K562 (cell line): ENCODE results near the gene DNAH1. TPM values are rescaled to one million over a fixed set of nuclear protein-coding genes. Genes with fewer than 3 reads are reported as not detected.

Experiments
- ATAC-seq: fragments of 200-7000 bp; cut with Tn5 transposase; 3 replicates; pipeline ENCODE4 v1.9.1; 2020; ENCODE audit warnings: moderate library complexity
- BruUV-seq: library from RNA; stranded (reverse); fragments of 400-500 nt; replicated peaks from 2 replicates; lab custom pipeline; 2021; lab: Mats Ljungman, UMichigan
- CTCF ChIA-PET: fragments of 300-600 bp; formaldehyde crosslinking; extraction: SDS; loops from one replicate; lab custom pipeline; 2021; ENCODE audit warnings: low intra/inter-chr PET ratio; lab: Yijun Ruan, JAX
- POLR2A ChIA-PET: fragments of 300-600, 350-650 bp; sonication (Branson Sonifier 250); formaldehyde crosslinking; extraction: SDS; loops from one replicate; lab custom pipeline; 2021; ENCODE audit warnings: antibody characterized with exemption, inconsistent platforms; lab: Yijun Ruan, JAX
- DNase-seq, 4 experiments: peaks; one replicate each; pipeline versions ENCODE4 v3.0.0 to v3.0.0-alpha.2; 2011 to 2018; ENCODE audit warnings: low spot score in 3 of 4, mixed read lengths in 3 of 4; ENCODE audit errors: extremely low read depth in 1 of 4
- FAIRE-seq: peaks from 2 replicates; lab custom pipeline; 2011; peaks lifted over from hg19 to GRCh38; lab: Jason Lieb, UNC
- H2AFZ ChIP-seq: 2 replicates; pipeline ENCODE4 v1.6.0; 2011; ENCODE audit warnings: low read depth, low read length, control low read depth, inconsistent platforms
- H3K27ac ChIP-seq: fragments of 200-600 bp; 3 replicates; pipeline ENCODE4 v1.8.0; 2011; ENCODE audit warnings: low read depth, mild to moderate bottlenecking, control low read depth, inconsistent platforms, low read length, moderate library complexity, mixed read lengths; ENCODE audit errors: extremely low read depth
- H3K27me3 ChIP-seq, 2 experiments: fragments of 300-600 bp in 1 of 2; 2 replicates in 1 of 2; 3 replicates in 1 of 2; pipeline versions ENCODE4 v1.6.0 to v1.8.0; 2011; ENCODE audit warnings: inconsistent platforms in 2 of 2, low read length in 2 of 2, mild to moderate bottlenecking in 1 of 2, mixed read lengths in 1 of 2, moderate library complexity in 1 of 2; ENCODE audit not compliant: control insufficient read depth in 2 of 2, insufficient read depth in 2 of 2
- H3K36me3 ChIP-seq: fragments of 300-600 bp; 3 replicates; pipeline ENCODE4 v1.8.0; 2011; ENCODE audit warnings: mild to moderate bottlenecking, low read length, inconsistent platforms; ENCODE audit not compliant: control insufficient read depth, insufficient read depth
- H3K4me1 ChIP-seq, 2 experiments: fragments of 200-600 bp in 1 of 2; replicated peaks in 1 of 2; 2 replicates in 1 of 2; 3 replicates in 1 of 2; pipeline versions ENCODE4 v1.5.1 to v1.8.0; 2011; ENCODE audit warnings: inconsistent platforms in 2 of 2, low read length in 2 of 2, mild to moderate bottlenecking in 1 of 2, mixed read lengths in 1 of 2, moderate library complexity in 1 of 2; ENCODE audit not compliant: control insufficient read depth in 2 of 2, insufficient read depth in 2 of 2
- H3K4me2 ChIP-seq: 2 replicates; pipeline ENCODE4 v1.6.1; 2011; ENCODE audit warnings: low read length, control low read depth, inconsistent platforms, mixed read lengths; ENCODE audit not compliant: insufficient read depth
- H3K4me3 ChIP-seq: fragments of 200-600 bp; sonication (generic), shearing (Covaris generic); 2 replicates; pipeline ENCODE4 v1.5.1; 2016; ENCODE audit warnings: control low read depth, inconsistent platforms
- H3K79me2 ChIP-seq: fragments of 200-600 bp; 3 replicates; pipeline ENCODE4 v1.8.0; 2011; ENCODE audit warnings: low read length, inconsistent platforms; ENCODE audit not compliant: control insufficient read depth, insufficient read depth
- H3K9ac ChIP-seq, 2 experiments: 2 replicates each; pipeline versions ENCODE4 v1.6.0 to v1.6.1; 2011; ENCODE audit warnings: low read depth in 2 of 2, low read length in 2 of 2, control low read depth in 1 of 2, inconsistent platforms in 1 of 2, mild to moderate bottlenecking in 1 of 2, mixed read lengths in 1 of 2; ENCODE audit not compliant: insufficient read depth in 1 of 2
- H3K9me1 ChIP-seq: one replicate; pipeline ENCODE4 v1.6.0; 2011; ENCODE audit warnings: inconsistent platforms, mild to moderate bottlenecking, low read length, moderate library complexity; ENCODE audit not compliant: control insufficient read depth, insufficient read depth
- H3K9me3 ChIP-seq: replicated peaks from 2 replicates; pipeline ENCODE4 v1.5.1; 2011; ENCODE audit warnings: low read depth, low read length, inconsistent platforms; ENCODE audit not compliant: control insufficient read depth, insufficient read depth
- H4K20me1 ChIP-seq: replicated peaks from 2 replicates; pipeline ENCODE4 v1.6.1; 2011; ENCODE audit warnings: low read length, inconsistent platforms, mixed read lengths; ENCODE audit not compliant: control insufficient read depth, insufficient read depth
- CBFA2T2 ChIP-seq: fragments of 450-650 bp; conservative IDR thresholded peaks from 2 replicates; pipeline ENCODE4 v1.6.1; 2017; ENCODE audit warnings: mild to moderate bottlenecking
- CGGBP1 ChIP-seq: fragments of 250-450 bp; sonication (Bioruptor Pico); IDR thresholded peaks from 2 replicates; pipeline ENCODE4 v1.9.0; 2021; ENCODE audit warnings: mild to moderate bottlenecking
- KAT7 ChIP-seq: sonication (generic); formaldehyde crosslinking; IDR thresholded peaks from 2 replicates; pipeline ENCODE4 v1.8.0; 2022; ENCODE audit warnings: missing genetic modification reagents, mild to moderate bottlenecking, borderline replicate concordance
- NCOA6 ChIP-seq: fragments of 450-650 bp; IDR thresholded peaks from 2 replicates; pipeline ENCODE4 v1.6.1; 2017; ENCODE audit warnings: mild to moderate bottlenecking
- POLR2B ChIP-seq: fragments of 450-650 bp; IDR thresholded peaks from 2 replicates; pipeline ENCODE4 v1.6.1; 2018; ENCODE audit warnings: low read depth; ENCODE audit not compliant: partially characterized antibody
- RB1 ChIP-seq: fragments of 450-650 bp; IDR thresholded peaks from 2 replicates; pipeline ENCODE4 v1.6.1; 2017; ENCODE audit warnings: low read depth, mild to moderate bottlenecking
- ZC3H11A ChIP-seq: IDR thresholded peaks from 2 replicates; pipeline ENCODE4 v1.6.1; 2012; ENCODE audit warnings: low read depth, low read length, improper control_type of control experiment
- ZNF561 ChIP-seq: fragments of 450-650 bp; formaldehyde crosslinking; conservative IDR thresholded peaks from 2 replicates; pipeline ENCODE4 v1.4.0; 2020; ENCODE audit warnings: mild to moderate bottlenecking, moderate library complexity
- ZNF707 ChIP-seq: fragments of 250-450 bp; sonication (Bioruptor Pico); conservative IDR thresholded peaks from 2 replicates; pipeline ENCODE4 v1.8.0; 2022; ENCODE audit warnings: inconsistent platforms, mild to moderate bottlenecking, moderate library complexity
- WGBS: fragments of 100-300 bp; shearing (Covaris generic); methylation state at CpG from one replicate; pipeline ENCODE4 v1.1.6; 2016; ENCODE audit warnings: low coverage, mixed read lengths; ENCODE audit not compliant: insufficient coverage; ENCODE audit errors: missing lambda C conversion rate; 5-methylcytosine and 5-hydroxymethylcytosine counted together
- in situ Hi-C: fragments of 300-500 bp; cut with MboI; formaldehyde crosslinking; loops from 4 replicates; pipeline ENCODE4 v1.15.0; 2018; ENCODE audit warnings: inconsistent platforms, mixed read lengths
- intact Hi-C: fragments of 100-400 bp; cut with micrococcal nuclease; formaldehyde crosslinking; loops from 2 replicates; pipeline ENCODE4 v1.14.2; 2022
- polyA plus RNA-seq, 8 experiments: library from polyadenylated mRNA; depleted of rRNA in 4 of 8; stranded (reverse) in 5 of 8; unstranded in 3 of 8; fragments of >200 nt; fragmentation: Nextera tagmentation in 2 of 8; fragmentation: Illumina TruSeq in 1 of 8; extraction: Ambion mirVana in 2 of 8; extraction: Trizol in 1 of 8; gene quantifications; 2 replicates each; pipeline versions ENCODE4 v1.2.1 to v1.2.3, GENCODE V29; 2011 to 2014; ENCODE audit warnings: inconsistent platforms in 1 of 8, missing spikeins in 1 of 8
- total RNA-seq, 7 experiments: library from RNA; depleted of rRNA in 6 of 7; stranded (reverse); fragments of >200 nt in 6 of 7; fragmentation: Illumina TruSeq in 2 of 7; extraction: Trizol in 2 of 7; gene quantifications; 2 replicates each; pipeline versions ENCODE4 v1.2.1 to v1.2.3, GENCODE V29; 2011 to 2021; ENCODE audit warnings: low replicate concordance in 1 of 7

The DNAH1 gene
- total and polyA plus RNA-seq, 9 of the 15 experiments (the other 6 are each of a cell fraction or from before 2014, with no cell fraction given): 0.04 to 0.84 (median 0.50) TPM

DNA sequence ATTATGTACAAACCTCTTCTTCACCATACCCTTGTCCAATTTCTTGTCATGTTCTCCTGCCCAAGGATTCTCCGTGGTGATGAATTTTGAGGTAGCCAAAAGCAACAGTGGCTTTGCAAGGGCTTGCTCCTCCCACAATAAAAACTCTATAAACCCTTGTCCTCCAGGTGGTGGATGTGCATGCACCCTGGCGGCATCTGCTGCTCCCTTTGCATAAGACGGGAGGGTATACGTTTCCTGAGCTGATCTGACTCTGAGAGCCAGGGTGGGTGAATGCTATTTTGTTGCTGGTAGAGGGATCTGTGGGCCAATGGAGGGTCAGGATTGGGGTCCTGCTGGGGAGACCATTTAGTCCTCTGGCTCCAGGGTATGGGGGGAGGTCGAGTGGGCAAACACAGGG, 5.4 kb downstream of the DNAH1 start:
- H3K4me2 ChIP-seq: no peak overlapping the region
- ATAC-seq: no peak
- TF ChIP-seq KAT7 (CRISPR knock-in tag): no peak
- no peak for TF ChIP-seq CGGBP1
- TF ChIP-seq CBFA2T2: no peak
- no peak for TF ChIP-seq ZNF707 (CRISPR knock-in tag)
- no peak for TF ChIP-seq NCOA6
- no peak for TF ChIP-seq ZNF561 (CRISPR knock-in tag)
- no peak for TF ChIP-seq RB1
- TF ChIP-seq POLR2B: no peak
- TF ChIP-seq ZC3H11A: no peak
- TF ChIP-seq, all 486 proteins: peak for 0
- Histone ChIP-seq H3K4me1 (peaks cover 6 to 32% of the 10 kb centered on the region in 2 experiments), H3K4me3 (no peak overlapping the region), H3K79me2 (no peaks in the 10 kb centered on the region), H3K9me1 (no peaks in the 10 kb centered on the region), H3K9me3 (no peaks in the 10 kb centered on the region), H3K27me3 (no peaks in the 10 kb centered on the region; a peak in 1 of 5 replicates), H3K27ac (no peak overlapping the region), H4K20me1 (no peaks in the 10 kb centered on the region), H2AFZ (no peak overlapping the region), H3K9ac (no peak overlapping the region), H3K36me3 (no peaks in the 10 kb centered on the region)
- no peak for DNase-seq
- in situ Hi-C loops (no loop called here), intact Hi-C loops (no loop called here)
- no peak for FAIRE-seq
- POLR2A ChIA-PET: no interaction called here
- CTCF ChIA-PET: no interaction called here
- no TSS peak for BruUV-seq
- 46% methylated on average over 5 of the region's 5 CpGs for WGBS
